Astrocyte (in vitro differentiated cells and primary cell): ENCODE results near the gene FAM47E. TPM values are rescaled to one million over a fixed set of nuclear protein-coding genes. Genes with fewer than 3 reads are reported as not detected.
A peak's percentile ranks its signal among the peaks of the same experiment; 100 is the strongest.

Experiments used
- DNase-seq: peaks from one replicate; pipeline ENCODE4 v3.0.0-alpha.2; 2010; ENCODE audit warnings: low read depth
- FAIRE-seq: peaks from 2 replicates; lab custom pipeline; 2011; peaks lifted over from hg19 to GRCh38; lab: Jason Lieb, UNC
- H2AFZ ChIP-seq: 2 replicates; pipeline ENCODE4 v1.6.0; 2012; ENCODE audit warnings: low read depth, low read length, inconsistent platforms
- H3K27ac ChIP-seq: 2 replicates; pipeline ENCODE4 v1.5.1; 2011; ENCODE audit warnings: low read depth, low read length, inconsistent platforms
- H3K27me3 ChIP-seq: 2 replicates; pipeline ENCODE4 v1.6.0; 2011; ENCODE audit warnings: low read length, inconsistent platforms; ENCODE audit not compliant: insufficient read depth
- H3K36me3 ChIP-seq: 2 replicates; pipeline ENCODE4 v1.5.1; 2011; ENCODE audit warnings: low read length, inconsistent platforms; ENCODE audit not compliant: insufficient read depth
- H3K4me1 ChIP-seq: 2 replicates; pipeline ENCODE4 v1.5.1; 2011; ENCODE audit warnings: low read length, inconsistent platforms; ENCODE audit not compliant: insufficient read depth
- H3K4me2 ChIP-seq: 2 replicates; pipeline ENCODE4 v1.6.0; 2012; ENCODE audit warnings: low read length, inconsistent platforms
- H3K4me3 ChIP-seq: 2 replicates; pipeline ENCODE4 v1.5.1; 2011; ENCODE audit warnings: low read depth, mild to moderate bottlenecking, low read length, inconsistent platforms; ENCODE audit not compliant: insufficient read depth
- H3K79me2 ChIP-seq: 2 replicates; pipeline ENCODE4 v1.6.0; 2012; ENCODE audit warnings: mild to moderate bottlenecking, low read length, inconsistent platforms; ENCODE audit not compliant: insufficient read depth
- H3K9ac ChIP-seq: 2 replicates; pipeline ENCODE4 v1.6.0; 2012; ENCODE audit warnings: mild to moderate bottlenecking, low read length, inconsistent platforms
- H3K9me3 ChIP-seq: 2 replicates; pipeline ENCODE4 v1.5.1; 2012; ENCODE audit warnings: low read depth, mild to moderate bottlenecking, low read length, inconsistent platforms; ENCODE audit not compliant: insufficient read depth
- H4K20me1 ChIP-seq: 2 replicates; pipeline ENCODE4 v1.6.0; 2012; ENCODE audit warnings: low read length, inconsistent platforms; ENCODE audit not compliant: insufficient read depth
- H3K27ac Mint-ChIP-seq: one replicate; pipeline ENCODE4 v1.8.0; 2021; ENCODE audit warnings: mild to moderate bottlenecking, mixed read lengths; ENCODE audit not compliant: unreplicated experiment
- H3K27me3 Mint-ChIP-seq: one replicate; pipeline ENCODE4 v1.8.0; 2021; ENCODE audit warnings: low read depth, mixed read lengths; ENCODE audit not compliant: unreplicated experiment
- H3K36me3 Mint-ChIP-seq: one replicate; pipeline ENCODE4 v1.8.0; 2021; ENCODE audit warnings: low read depth, mixed read lengths; ENCODE audit not compliant: unreplicated experiment
- H3K4me1 Mint-ChIP-seq: one replicate; pipeline ENCODE4 v1.8.0; 2021; ENCODE audit warnings: low read depth, mixed read lengths; ENCODE audit not compliant: unreplicated experiment
- H3K4me3 Mint-ChIP-seq: one replicate; pipeline ENCODE4 v1.8.0; 2021; ENCODE audit warnings: mild to moderate bottlenecking, moderate library complexity, mixed read lengths; ENCODE audit not compliant: unreplicated experiment
- H3K9me3 Mint-ChIP-seq: one replicate; pipeline ENCODE4 v1.8.0; 2021; ENCODE audit warnings: mild to moderate bottlenecking, mixed read lengths; ENCODE audit not compliant: unreplicated experiment
- EZH2 ChIP-seq: IDR thresholded peaks from 2 replicates; pipeline ENCODE4 v1.6.1; 2012; ENCODE audit warnings: mild to moderate bottlenecking, low read length, inconsistent platforms; ENCODE audit not compliant: insufficient read depth
- total RNA-seq: library from RNA; stranded (reverse); gene quantifications from 2 replicates; pipeline ENCODE4 v1.2.1, GENCODE V29; 2021
- TF ChIP-seq, protein P1 (sequence below): IDR thresholded peaks from 2 replicates; pipeline ENCODE4 v1.5.1; 2011; ENCODE audit warnings: low read depth, mild to moderate bottlenecking, inconsistent platforms, low read length, moderate library complexity; ENCODE audit not compliant: insufficient read depth

FAM47E gene
- total RNA-seq, 1 donor from 2014 or later: 0.54 TPM

DNA sequence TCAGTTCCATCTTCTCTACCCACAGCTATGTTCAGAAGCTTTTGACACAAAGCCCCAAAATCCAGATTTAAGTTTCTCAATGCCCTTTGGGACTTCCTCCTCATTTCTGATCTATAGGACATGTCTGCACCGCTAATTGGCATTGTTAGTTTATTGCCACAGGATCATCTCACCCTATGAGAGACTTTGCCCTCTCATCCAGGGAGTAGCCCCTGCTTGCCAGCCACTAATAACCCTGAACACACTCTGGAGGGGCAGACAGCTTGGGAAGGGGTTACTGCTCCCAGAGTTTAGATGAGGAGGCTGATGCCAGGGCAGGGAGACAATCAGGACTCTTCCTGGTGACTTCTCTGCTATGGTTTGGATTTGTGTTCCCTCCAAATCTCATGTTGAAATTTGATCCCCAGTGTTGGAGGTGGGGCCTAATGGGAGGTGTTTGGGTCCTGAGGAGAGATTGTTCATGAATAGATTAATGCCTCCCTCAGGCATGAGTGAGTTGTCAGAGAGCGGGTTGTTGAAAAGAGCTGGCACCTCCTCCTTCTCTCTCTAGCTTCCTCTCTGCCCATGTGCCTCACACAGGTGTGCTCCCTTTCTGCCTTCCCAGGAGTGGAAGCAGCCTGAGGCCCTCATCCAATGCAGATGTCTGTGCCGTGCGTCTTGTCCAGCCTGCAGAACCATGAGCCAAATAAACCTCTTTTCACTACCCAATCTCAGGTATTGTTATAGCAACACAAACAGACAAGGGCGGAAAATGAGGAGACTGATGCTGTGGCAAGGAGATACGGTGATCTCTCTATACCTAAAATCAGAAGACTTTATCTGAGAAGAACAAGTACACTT lies 34.3 kb upstream of the FAM47E start:
- peaks cover 16% of the 10 kb centered on the region for H3K79me2 ChIP-seq
- no peaks in the 10 kb centered on the region for H3K27me3 ChIP-seq
- Mint-ChIP-seq H3K4me3 (no peak overlapping the region), H3K4me1 (peaks cover 3% of the 10 kb centered on the region), H3K27ac (no peak overlapping the region), H3K36me3 (peaks cover 2% of the 10 kb centered on the region), H3K9me3 (no peaks in the 10 kb centered on the region), H3K27me3 (peaks cover 3% of the 10 kb centered on the region)
- H3K9me3 ChIP-seq: no peaks in the 10 kb centered on the region
- no peak overlapping the region for H3K27ac ChIP-seq
- TF ChIP-seq EZH2: no peak
- TF ChIP-seq, protein P1, sequence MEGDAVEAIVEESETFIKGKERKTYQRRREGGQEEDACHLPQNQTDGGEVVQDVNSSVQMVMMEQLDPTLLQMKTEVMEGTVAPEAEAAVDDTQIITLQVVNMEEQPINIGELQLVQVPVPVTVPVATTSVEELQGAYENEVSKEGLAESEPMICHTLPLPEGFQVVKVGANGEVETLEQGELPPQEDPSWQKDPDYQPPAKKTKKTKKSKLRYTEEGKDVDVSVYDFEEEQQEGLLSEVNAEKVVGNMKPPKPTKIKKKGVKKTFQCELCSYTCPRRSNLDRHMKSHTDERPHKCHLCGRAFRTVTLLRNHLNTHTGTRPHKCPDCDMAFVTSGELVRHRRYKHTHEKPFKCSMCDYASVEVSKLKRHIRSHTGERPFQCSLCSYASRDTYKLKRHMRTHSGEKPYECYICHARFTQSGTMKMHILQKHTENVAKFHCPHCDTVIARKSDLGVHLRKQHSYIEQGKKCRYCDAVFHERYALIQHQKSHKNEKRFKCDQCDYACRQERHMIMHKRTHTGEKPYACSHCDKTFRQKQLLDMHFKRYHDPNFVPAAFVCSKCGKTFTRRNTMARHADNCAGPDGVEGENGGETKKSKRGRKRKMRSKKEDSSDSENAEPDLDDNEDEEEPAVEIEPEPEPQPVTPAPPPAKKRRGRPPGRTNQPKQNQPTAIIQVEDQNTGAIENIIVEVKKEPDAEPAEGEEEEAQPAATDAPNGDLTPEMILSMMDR: no peak
- H3K36me3 ChIP-seq: no peaks in the 10 kb centered on the region
- no peak overlapping the region for H3K4me3 ChIP-seq
- H3K4me2 ChIP-seq: no peak overlapping the region
- no peak for DNase-seq
- H3K9ac ChIP-seq: no peak overlapping the region
- FAIRE-seq: no peak
- peaks cover 5% of the 10 kb centered on the region for H4K20me1 ChIP-seq
- peaks cover 14% of the 10 kb centered on the region for H3K4me1 ChIP-seq
- no peak overlapping the region for H2AFZ ChIP-seq

DNA sequence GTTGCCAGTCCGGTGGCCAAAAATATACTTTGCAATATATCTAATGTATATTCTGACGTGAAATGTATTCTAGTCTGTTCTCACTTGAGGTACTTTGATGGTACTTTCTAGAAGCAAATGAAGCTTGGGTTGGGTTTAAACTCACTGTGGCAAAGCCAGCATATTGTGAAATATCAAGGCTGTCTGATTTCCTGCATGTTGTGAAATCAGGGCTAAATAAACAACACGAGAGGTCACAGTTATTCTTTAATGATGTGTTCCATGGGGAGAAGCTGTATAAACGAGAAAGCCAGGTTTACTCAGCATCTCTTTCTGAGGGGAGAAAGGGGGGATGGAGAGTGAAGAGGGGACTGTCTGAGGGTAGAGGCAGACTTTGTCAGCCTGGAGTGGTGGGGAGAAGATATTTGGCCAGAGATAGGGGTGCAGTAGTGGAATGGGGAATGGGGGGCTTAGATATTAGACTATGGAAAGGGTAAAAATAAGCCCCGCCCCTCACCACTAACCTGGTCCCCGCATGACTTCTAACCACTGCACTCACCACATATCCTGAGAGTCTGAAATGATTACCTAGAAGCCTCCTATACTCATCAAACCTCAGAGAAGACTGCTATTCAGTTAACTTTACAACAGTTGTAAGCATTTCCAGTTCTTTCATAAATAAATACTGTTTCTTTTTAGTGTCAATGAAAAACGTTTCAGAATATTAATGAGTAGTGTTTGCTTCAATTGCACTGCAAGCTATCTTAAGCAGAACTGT lies 32.0 kb upstream of the FAM47E start:
- Mint-ChIP-seq H3K36me3 (peaks cover 2% of the 10 kb centered on the region), H3K4me1 (no peaks in the 10 kb centered on the region), H3K27ac (no peak overlapping the region), H3K27me3 (peaks cover 3% of the 10 kb centered on the region), H3K9me3 (no peaks in the 10 kb centered on the region), H3K4me3 (no peak overlapping the region)
- FAIRE-seq (no peak), DNase-seq (peak; percentile 4)
- Histone ChIP-seq H3K9me3 (no peaks in the 10 kb centered on the region), H3K4me1 (peaks cover under 1% of the 10 kb centered on the region), H4K20me1 (no peaks in the 10 kb centered on the region), H3K4me3 (no peak overlapping the region), H3K4me2 (no peak overlapping the region), H3K9ac (no peak overlapping the region), H3K27ac (no peak overlapping the region), H3K79me2 (peaks cover under 1% of the 10 kb centered on the region), H3K36me3 (no peaks in the 10 kb centered on the region), H3K27me3 (no peaks in the 10 kb centered on the region), H2AFZ (no peak overlapping the region)
- TF ChIP-seq EZH2: no peak
- TF ChIP-seq, protein P1: no peak
